PC-9 (cell line): ENCODE data around the gene BMP5. TPM values are rescaled to one million over a fixed set of nuclear protein-coding genes. Genes with fewer than 3 reads are reported as not detected.

Experiments
- BruUV-seq: library from RNA; stranded (reverse); fragments of 400-500 nt; replicated peaks from 2 replicates; lab custom pipeline; 2021; lab: Mats Ljungman, UMichigan
- CTCF ChIA-PET: fragments of 300-600 bp; sonication (Branson Sonifier 250); formaldehyde crosslinking; loops from one replicate; lab custom pipeline; 2022; ENCODE audit warnings: antibody characterized with exemption; lab: Charles Lee
- POLR2A ChIA-PET: fragments of 300-600 bp; sonication (Branson Sonifier 250); formaldehyde crosslinking; loops from one replicate; lab custom pipeline; 2022; ENCODE audit warnings: antibody characterized with exemption; ENCODE audit not compliant: unreplicated experiment; lab: Charles Lee
- DNase-seq, 2 experiments: peaks; one replicate each; pipeline versions ENCODE4 v3.0.0 to v3.0.0-alpha.2; 2015 to 2022; ENCODE audit warnings: mixed read lengths in 1 of 2
- H2AFZ ChIP-seq: fragments of 200-600 bp; sonication (generic); 2 replicates; pipeline ENCODE4 v1.8.1; 2017; ENCODE audit warnings: antibody characterized with exemption
- H3F3A ChIP-seq: fragments of 200-600 bp; sonication (generic); 2 replicates; pipeline ENCODE4 v1.8.1; 2017; ENCODE audit warnings: antibody characterized with exemption, mild to moderate bottlenecking, low read depth; ENCODE audit not compliant: insufficient read depth
- H3K27ac ChIP-seq: fragments of 200-600 bp; sonication (generic); 2 replicates; pipeline ENCODE4 v1.6.1; 2016; ENCODE audit warnings: mixed run types
- H3K27me3 ChIP-seq: fragments of 200-600 bp; sonication (generic); 2 replicates; pipeline ENCODE4 v1.6.1; 2016; ENCODE audit warnings: low read depth, mixed run types; ENCODE audit not compliant: insufficient read depth
- H3K36me3 ChIP-seq: fragments of 200-600 bp; sonication (generic); 2 replicates; pipeline ENCODE4 v1.6.1; 2016; ENCODE audit warnings: low read depth, mixed run types
- H3K4me1 ChIP-seq: fragments of 200-600 bp; sonication (generic); replicated peaks from 2 replicates; pipeline ENCODE4 v1.6.1; 2016; ENCODE audit warnings: mixed run types; ENCODE audit not compliant: insufficient read depth
- H3K4me2 ChIP-seq: fragments of 200-600 bp; sonication (generic); 2 replicates; pipeline ENCODE4 v1.6.1; 2017; ENCODE audit warnings: mixed run types
- H3K4me3 ChIP-seq: fragments of 200-600 bp; sonication (generic); 2 replicates; pipeline ENCODE4 v1.6.1; 2016; ENCODE audit warnings: mixed run types
- H3K79me2 ChIP-seq: fragments of 200-600 bp; sonication (generic); 2 replicates; pipeline ENCODE4 v1.6.1; 2017; ENCODE audit warnings: low read depth, mixed run types
- H3K9me2 ChIP-seq: fragments of 200-600 bp; sonication (generic); 2 replicates; pipeline ENCODE4 v1.8.1; 2017; ENCODE audit warnings: mild to moderate bottlenecking; ENCODE audit not compliant: insufficient read depth
- H3K9me3 ChIP-seq: fragments of 200-600 bp; sonication (generic); 2 replicates; pipeline ENCODE4 v1.8.1; 2016; ENCODE audit warnings: low read depth; ENCODE audit not compliant: insufficient read depth
- H4K20me1 ChIP-seq: fragments of 200-600 bp; sonication (generic); 2 replicates; pipeline ENCODE4 v1.8.1; 2017; ENCODE audit not compliant: insufficient read depth
- CTCF ChIP-seq: fragments of 200-600 bp; sonication (generic); conservative IDR thresholded peaks from 2 replicates; pipeline ENCODE4 v1.6.1; 2017; ENCODE audit warnings: mixed run types, antibody characterized with exemption, mild to moderate bottlenecking, moderate library complexity
- EZH2 ChIP-seq: fragments of 200-600 bp; sonication (generic); IDR thresholded peaks from 2 replicates; pipeline ENCODE4 v1.8.0; 2017; ENCODE audit warnings: antibody characterized with exemption, low read depth
- intact Hi-C: fragments of 100-400 bp; cut with micrococcal nuclease; formaldehyde crosslinking; loops from one replicate; pipeline ENCODE4 v1.10.0; 2022; ENCODE audit not compliant: unreplicated experiment
- total RNA-seq: library from RNA; stranded (reverse); gene quantifications from 2 replicates; pipeline ENCODE4 v1.2.3, GENCODE V29; 2021

Gene BMP5
- total RNA-seq, 1 experiment from 2014 or later, result 0.20 TPM

GRCh38 chr6:55748880-55749279 is 126.5 kb downstream of the BMP5 start:
- H3K27ac ChIP-seq, result no peak overlapping the region
- H4K20me1 ChIP-seq, result no peaks in the 10 kb centered on the region
- no peak overlapping the region for H3K4me2 ChIP-seq
- intact Hi-C loops, result no loop called here
- no peaks in the 10 kb centered on the region for H3F3A ChIP-seq
- POLR2A ChIA-PET, result no interaction called here
- no peaks in the 10 kb centered on the region for H3K9me3 ChIP-seq
- CTCF ChIA-PET, result no interaction called here
- H3K27me3 ChIP-seq, result no peaks in the 10 kb centered on the region
- no peaks in the 10 kb centered on the region for H3K79me2 ChIP-seq
- no peak overlapping the region for H2AFZ ChIP-seq
- no peak overlapping the region for H3K4me3 ChIP-seq
- DNase-seq, result no peak
- no peaks in the 10 kb centered on the region for H3K4me1 ChIP-seq
- no TSS peak for BruUV-seq
- no peak for TF ChIP-seq CTCF
- no peak for TF ChIP-seq EZH2
- H3K9me2 ChIP-seq, result peaks cover 8% of the 10 kb centered on the region; the same call in 1 of the 2 replicates
- no peaks in the 10 kb centered on the region for H3K36me3 ChIP-seq

- H2AFZ ChIP-seq, result no peak overlapping the region
- no peaks in the 10 kb centered on the region for H3K36me3 ChIP-seq
- H3K9me3 ChIP-seq, result no peaks in the 10 kb centered on the region
- H3K27me3 ChIP-seq, result no peaks in the 10 kb centered on the region
- H3K9me2 ChIP-seq, result peaks cover 8% of the 10 kb centered on the region; the same call in 1 of the 2 replicates
- ChIA-PET CTCF (no interaction called here), POLR2A (no interaction called here)
- no peaks in the 10 kb centered on the region for H4K20me1 ChIP-seq
- H3K4me1 ChIP-seq, result no peaks in the 10 kb centered on the region
- H3F3A ChIP-seq, result no peaks in the 10 kb centered on the region
- intact Hi-C loops, result no loop called here
- H3K79me2 ChIP-seq, result no peaks in the 10 kb centered on the region
- H3K27ac ChIP-seq, result no peak overlapping the region
- H3K4me3 ChIP-seq, result no peak overlapping the region
- TF ChIP-seq EZH2 (no peak), CTCF (no peak)
- BruUV-seq, result no TSS peak
- DNase-seq, result no peak
- no peak overlapping the region for H3K4me2 ChIP-seq
Observed at GRCh38 chr6:55746473-55746872, 128.9 kb downstream of the BMP5 start.

- H3F3A ChIP-seq, result no peaks in the 10 kb centered on the region
- no peak overlapping the region for H3K4me2 ChIP-seq
- H4K20me1 ChIP-seq, result no peaks in the 10 kb centered on the region
- peak; percentile 12 to 64 for DNase-seq
- no peak for TF ChIP-seq EZH2
- TF ChIP-seq CTCF, result no peak
- ChIA-PET POLR2A (interaction anchor here (0.7 kb wide), 1 partner anchor 58 kb away, joined by 3 read pairs; no protein-coding TSS in a partner anchor), CTCF (no interaction called here)
- H3K27ac ChIP-seq, result no peak overlapping the region
- H3K79me2 ChIP-seq, result no peaks in the 10 kb centered on the region
- 0 out of 2 replicates have a peak, but pooled peaks cover 9% of the 10 kb centered on the region for H3K4me1 ChIP-seq
- no peaks in the 10 kb centered on the region for H3K36me3 ChIP-seq
- no peak overlapping the region for H2AFZ ChIP-seq
- intact Hi-C loops, result loop anchor here (1.0 kb wide), 1 partner anchor 149 kb away; no protein-coding TSS in a partner anchor
- no peaks in the 10 kb centered on the region for H3K9me2 ChIP-seq
- no peaks in the 10 kb centered on the region for H3K9me3 ChIP-seq
- H3K4me3 ChIP-seq, result no peak overlapping the region
- no peaks in the 10 kb centered on the region for H3K27me3 ChIP-seq
- no TSS peak for BruUV-seq
Observed at GRCh38 chr6:55734256-55734655, 141.1 kb downstream of the BMP5 start.
